Chondrocyte (in vitro differentiated cells): ENCODE results near the gene ZNF614. TPM values are rescaled to one million over a fixed set of nuclear protein-coding genes. Genes with fewer than 3 reads are reported as not detected.
"Not testable (repeated sequence)": the region's sequence is repeated elsewhere in the genome, so short reads cannot be mapped to it uniquely, and the experiment has no call there.

Experiments used
- DNase-seq: peaks from one replicate; pipeline ENCODE4 v3.0.0; 2021; ENCODE audit warnings: mixed read lengths, low spot score
- H3K27ac Mint-ChIP-seq: one replicate; pipeline ENCODE4 v1.8.0; 2021; ENCODE audit warnings: mild to moderate bottlenecking, moderate library complexity, mixed read lengths; ENCODE audit not compliant: unreplicated experiment
- H3K27me3 Mint-ChIP-seq: 2 replicates; pipeline ENCODE4 v1.8.0; 2021; ENCODE audit warnings: low read depth, mixed read lengths
- H3K36me3 Mint-ChIP-seq: 2 replicates; pipeline ENCODE4 v1.8.0; 2021; ENCODE audit warnings: low read depth, mixed read lengths
- H3K4me1 Mint-ChIP-seq: 2 replicates; pipeline ENCODE4 v1.8.0; 2021; ENCODE audit warnings: low read depth, mild to moderate bottlenecking, mixed read lengths
- H3K4me3 Mint-ChIP-seq: one replicate; pipeline ENCODE4 v1.8.0; 2021; ENCODE audit warnings: mild to moderate bottlenecking, moderate library complexity, mixed read lengths; ENCODE audit not compliant: unreplicated experiment
- H3K9me3 Mint-ChIP-seq: 2 replicates; pipeline ENCODE4 v1.8.0; 2021; ENCODE audit warnings: low read depth, mixed read lengths
- CTCF ChIP-seq: fragments of 200-600 bp; sonication (generic); IDR thresholded peaks from 2 replicates; pipeline ENCODE4 v1.5.0; 2021; ENCODE audit warnings: antibody characterized with exemption, mild to moderate bottlenecking, moderate library complexity
- total RNA-seq: library from RNA; stranded (reverse); gene quantifications from 3 replicates; pipeline ENCODE4 v1.2.1, GENCODE V29; 2021

The ZNF614 gene
- total RNA-seq, 1 donor from 2014 or later, result 7.4 TPM

GRCh38 chr19:52048555-52049501, 20.6 kb upstream of the ZNF614 start, which contains the start of gene ZNF432:
ZNF432 (minus strand) TSS chr19:52048838; CDS start chr19:52046868, 1,970 bp downstream.
- Mint-ChIP-seq H3K27ac (peak within 1 kb of the TSS; percentile 100), H3K27me3 (no peaks in the 10 kb centered on the region), H3K4me3 (peak within 1 kb of the TSS; percentile 99), H3K4me1 (peaks cover 18% of the 10 kb centered on the region), H3K36me3 (peaks cover 38% of the 10 kb centered on the region), H3K9me3 (peaks cover 26% of the 10 kb centered on the region)
- no peak for TF ChIP-seq CTCF
- peak; percentile 97 for DNase-seq

- Mint-ChIP-seq H3K36me3 (peaks cover 82% of the 10 kb centered on the region), H3K4me3 (no peak overlapping the region), H3K27me3 (no peaks in the 10 kb centered on the region), H3K9me3 (peaks cover 64% of the 10 kb centered on the region), H3K4me1 (no peaks in the 10 kb centered on the region), H3K27ac (no peak overlapping the region)
- no peak for DNase-seq
- TF ChIP-seq CTCF, result no peak
Observed at GRCh38 chr19:52039169-52039568, 11.0 kb upstream of the ZNF614 start.

GRCh38 chr19:52034051-52034728, 6.0 kb upstream of the ZNF614 start:
- Mint-ChIP-seq H3K27me3 (no peaks in the 10 kb centered on the region), H3K4me1 (peaks cover 3% of the 10 kb centered on the region), H3K27ac (no peak overlapping the region), H3K4me3 (no peak overlapping the region), H3K36me3 (peaks cover 72% of the 10 kb centered on the region), H3K9me3 (peaks cover 71% of the 10 kb centered on the region)
- no peak for TF ChIP-seq CTCF
- DNase-seq, result no peak

- Mint-ChIP-seq H3K27ac (peak overlapping the region; percentile 99), H3K27me3 (no peaks in the 10 kb centered on the region), H3K9me3 (peaks cover 41% of the 10 kb centered on the region), H3K36me3 (peaks cover 41% of the 10 kb centered on the region), H3K4me1 (peaks cover 26% of the 10 kb centered on the region), H3K4me3 (peak overlapping the region; percentile 97)
- no peak for TF ChIP-seq CTCF
- no peak for DNase-seq
Observed at GRCh38 chr19:52028780-52029123, 573 bp upstream of the ZNF614 start.

GRCh38 chr19:52026255-52026990, 1.8 kb downstream of the ZNF614 start:
- H3K4me3 Mint-ChIP-seq, DNase-seq, H3K27ac Mint-ChIP-seq, H3K27me3 Mint-ChIP-seq: not testable (repeated sequence)
- peaks cover 46% of the 10 kb centered on the region for H3K36me3 Mint-ChIP-seq
- H3K4me1 Mint-ChIP-seq, result peaks cover 26% of the 10 kb centered on the region
- peaks cover 37% of the 10 kb centered on the region for H3K9me3 Mint-ChIP-seq

GRCh38 chr19:52024478-52024877, 3.7 kb downstream of the ZNF614 start:
- Mint-ChIP-seq H3K36me3 (peaks cover 54% of the 10 kb centered on the region), H3K9me3 (peaks cover 39% of the 10 kb centered on the region), H3K4me1 (peaks cover 26% of the 10 kb centered on the region)
- not testable (repeated sequence) for H3K4me3 Mint-ChIP-seq, H3K27me3 Mint-ChIP-seq, DNase-seq, H3K27ac Mint-ChIP-seq
